GM12873 (cell line): ENCODE measurements around the gene PROSER2.

ENCODE experiments used
- TF ChIP-seq, protein P1 (sequence below): IDR thresholded peaks from 2 replicates; pipeline ENCODE4 v1.5.1; 2012; ENCODE audit warnings: low read depth, mild to moderate bottlenecking, moderate library complexity, low read length, control low read depth; ENCODE audit not compliant: insufficient read depth; ENCODE audit errors: missing control alignments

Gene PROSER2

DNA sequence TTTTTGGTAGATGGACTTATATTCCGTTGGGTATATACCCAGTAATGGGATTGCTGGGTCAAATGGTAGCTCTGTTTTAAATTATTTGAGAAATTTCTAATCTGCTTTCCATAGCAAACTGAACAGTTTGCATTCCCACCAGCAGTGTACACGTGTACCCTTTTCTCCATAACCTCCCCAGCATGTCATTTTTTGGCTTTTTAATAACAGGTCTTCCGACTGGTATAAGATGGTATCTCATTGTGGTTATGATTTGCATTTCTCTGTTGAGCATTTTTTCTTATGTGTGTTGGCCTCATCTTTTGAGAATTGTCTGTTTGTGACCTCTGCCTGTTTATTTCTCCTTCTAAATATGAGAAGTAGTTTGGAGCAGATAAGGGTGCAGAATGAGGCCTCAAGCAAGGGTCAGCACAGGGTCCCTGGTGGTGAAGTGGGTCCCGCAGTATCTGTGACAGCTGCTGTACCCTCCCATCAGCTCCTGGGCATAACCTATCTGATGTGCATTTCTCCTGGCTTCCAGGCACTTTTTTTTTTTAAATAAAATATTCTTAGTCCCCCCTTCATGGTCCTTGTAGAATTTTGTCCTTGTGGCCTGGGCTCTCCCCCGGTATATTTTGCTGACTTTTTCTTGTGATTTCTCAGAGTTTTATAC is 73.5 kb downstream of the PROSER2 start:
- TF ChIP-seq, protein P1, sequence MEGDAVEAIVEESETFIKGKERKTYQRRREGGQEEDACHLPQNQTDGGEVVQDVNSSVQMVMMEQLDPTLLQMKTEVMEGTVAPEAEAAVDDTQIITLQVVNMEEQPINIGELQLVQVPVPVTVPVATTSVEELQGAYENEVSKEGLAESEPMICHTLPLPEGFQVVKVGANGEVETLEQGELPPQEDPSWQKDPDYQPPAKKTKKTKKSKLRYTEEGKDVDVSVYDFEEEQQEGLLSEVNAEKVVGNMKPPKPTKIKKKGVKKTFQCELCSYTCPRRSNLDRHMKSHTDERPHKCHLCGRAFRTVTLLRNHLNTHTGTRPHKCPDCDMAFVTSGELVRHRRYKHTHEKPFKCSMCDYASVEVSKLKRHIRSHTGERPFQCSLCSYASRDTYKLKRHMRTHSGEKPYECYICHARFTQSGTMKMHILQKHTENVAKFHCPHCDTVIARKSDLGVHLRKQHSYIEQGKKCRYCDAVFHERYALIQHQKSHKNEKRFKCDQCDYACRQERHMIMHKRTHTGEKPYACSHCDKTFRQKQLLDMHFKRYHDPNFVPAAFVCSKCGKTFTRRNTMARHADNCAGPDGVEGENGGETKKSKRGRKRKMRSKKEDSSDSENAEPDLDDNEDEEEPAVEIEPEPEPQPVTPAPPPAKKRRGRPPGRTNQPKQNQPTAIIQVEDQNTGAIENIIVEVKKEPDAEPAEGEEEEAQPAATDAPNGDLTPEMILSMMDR = no peak

DNA sequence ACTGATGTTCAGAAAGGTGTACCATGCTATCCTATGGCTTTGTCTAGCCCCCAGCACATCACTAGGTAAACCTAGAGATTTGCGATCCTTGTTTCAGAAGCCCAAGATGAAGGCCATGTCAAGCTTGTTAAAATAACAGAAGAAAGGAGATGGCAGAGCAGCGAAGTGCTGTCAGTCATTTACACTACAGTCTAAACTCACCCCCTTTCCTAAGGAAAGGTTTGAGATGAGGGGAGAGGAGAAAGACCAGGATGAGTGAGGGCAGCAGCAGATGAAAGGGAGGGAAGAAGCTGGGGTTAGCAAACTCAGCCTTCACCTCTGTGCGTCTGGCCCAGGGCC is 74.8 kb downstream of the PROSER2 start:
- TF ChIP-seq, protein P1 = no peak

- TF ChIP-seq, protein P1 = no peak
Measured at GRCh38 chr10:11898372-11899066, 75.4 kb downstream of the PROSER2 start.

DNA sequence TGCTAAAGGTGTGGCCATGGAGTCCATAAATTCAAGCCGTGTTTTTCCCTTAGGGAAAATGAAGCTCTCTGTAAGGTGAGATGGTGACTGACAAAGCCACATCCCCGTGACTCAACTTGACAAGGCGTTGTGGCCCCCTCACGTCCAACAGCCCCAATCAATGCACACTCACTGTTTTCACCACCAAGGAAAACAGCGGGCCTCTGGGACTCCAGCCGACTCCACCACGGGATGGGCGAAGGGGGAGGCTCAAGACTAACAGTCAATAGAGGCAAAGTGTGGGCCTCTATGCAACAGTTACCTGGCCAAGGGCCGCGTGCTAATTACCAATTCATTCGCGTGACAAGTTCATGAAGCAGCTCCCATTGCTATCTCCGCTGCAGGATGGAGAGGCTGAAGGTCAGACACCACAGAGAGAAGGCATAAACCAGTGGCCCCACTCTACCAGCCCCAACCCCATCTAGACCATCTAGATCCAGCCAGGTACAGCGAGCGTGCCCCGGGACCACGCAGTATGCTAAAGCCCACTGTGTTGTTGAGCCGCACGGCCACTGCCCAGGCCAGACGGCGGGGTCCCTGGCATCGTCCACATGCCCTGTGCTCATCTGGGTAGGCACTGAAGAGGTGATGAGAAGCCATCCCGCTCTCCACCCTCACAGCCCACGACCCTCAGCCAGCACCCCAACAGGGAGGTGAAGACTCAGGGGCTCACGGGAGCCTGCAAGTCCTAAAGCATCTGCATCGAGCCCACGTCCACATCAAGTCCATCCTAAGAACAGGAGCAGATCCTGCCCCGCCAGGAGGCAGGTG is 76.1 kb downstream of the PROSER2 start:
- TF ChIP-seq, protein P1 = no peak

- TF ChIP-seq, protein P1 = no peak
Measured at GRCh38 chr10:11901036-11901301, 77.8 kb downstream of the PROSER2 start.

- TF ChIP-seq, protein P1 = no peak
Measured at GRCh38 chr10:11901454-11901832, 78.3 kb downstream of the PROSER2 start.

GRCh38 chr10:11901833-11902475 is 78.8 kb downstream of the PROSER2 start:
- TF ChIP-seq, protein P1 = no peak
